Uterus (tissue), 4 donors: ENCODE data around the gene CECR2. TPM values are rescaled to one million over a fixed set of nuclear protein-coding genes. Genes with fewer than 3 reads are reported as not detected.
A peak's percentile ranks its signal among the peaks of the same experiment; 100 is the strongest.
"Not testable (repeated sequence)": the region's sequence is repeated elsewhere in the genome, so short reads cannot be mapped to it uniquely, and the experiment has no call there.

Experiments
- DNase-seq, 2 donors: peaks; one replicate each; pipeline ENCODE4 v3.0.0-alpha.2; 2019 to 2020
- H3K27ac ChIP-seq, 2 donors: fragments of 200-600 bp; sonication (generic); 1 replicate in 1 of 2; 2 replicates in 1 of 2; pipeline ENCODE4 v1.5.1; 2016 to 2018
- H3K27me3 ChIP-seq, 2 donors: fragments of 200-600 bp; sonication (generic); one replicate each; pipeline ENCODE4 v1.5.1; 2018 to 2019; ENCODE audit warnings: control low read depth in 1 of 2
- H3K36me3 ChIP-seq, 2 donors: fragments of 200-600 bp; sonication (generic); one replicate each; pipeline ENCODE4 v1.5.1; 2019; ENCODE audit warnings: control low read depth in 1 of 2
- H3K4me1 ChIP-seq, 2 donors: fragments of 200-600 bp; sonication (generic); one replicate each; pipeline ENCODE4 v1.5.1; 2018 to 2019; ENCODE audit warnings: control low read depth in 1 of 2
- H3K4me3 ChIP-seq, 2 donors: fragments of 200-600 bp; sonication (generic); 1 replicate in 1 of 2; 2 replicates in 1 of 2; pipeline ENCODE4 v1.5.1; 2018 to 2019; ENCODE audit warnings: mild to moderate bottlenecking in 1 of 2
- H3K9me3 ChIP-seq, 2 donors: fragments of 200-600 bp; sonication (generic); one replicate each; pipeline ENCODE4 v1.5.1; 2019; ENCODE audit warnings: control low read depth in 1 of 2
- POLR2A ChIP-seq, 2 donors: fragments of 450-650 bp; IDR thresholded peaks; one replicate each; pipeline ENCODE4 v1.6.1; 2016; ENCODE audit warnings: antibody characterized with exemption in 2 of 2, mild to moderate bottlenecking in 1 of 2, moderate library complexity in 1 of 2
- intact Hi-C: fragments of 100-400 bp; cut with DNase I; formaldehyde crosslinking; loops from one replicate; pipeline ENCODE4 v1.15.1; 2023; ENCODE audit warnings: low total_unique reads
- total RNA-seq, 4 donors: library from RNA; depleted of rRNA in 3 of 4; stranded (reverse); fragments of >200 nt in 3 of 4; gene quantifications; one replicate each; pipeline versions ENCODE4 v1.1.0 to v1.2.4, GENCODE V29; 2014 to 2023
- TF ChIP-seq, protein P1 (sequence below), 4 experiments: fragments of 200-600 bp in 2 of 4; fragments of 450-650 bp in 2 of 4; sonication (generic) in 2 of 4; IDR thresholded peaks; one replicate each; pipeline ENCODE4 v1.5.1; 2016 to 2019; ENCODE audit warnings: antibody characterized with exemption in 4 of 4, mild to moderate bottlenecking in 2 of 4, moderate library complexity in 1 of 4
- donor health status: DM: yes; HTN: yes; CAD: no.

CECR2 gene
- total RNA-seq, 4 donors from 2014 or later: under 0.01 to 6.3 (median 3.8) TPM

DNA sequence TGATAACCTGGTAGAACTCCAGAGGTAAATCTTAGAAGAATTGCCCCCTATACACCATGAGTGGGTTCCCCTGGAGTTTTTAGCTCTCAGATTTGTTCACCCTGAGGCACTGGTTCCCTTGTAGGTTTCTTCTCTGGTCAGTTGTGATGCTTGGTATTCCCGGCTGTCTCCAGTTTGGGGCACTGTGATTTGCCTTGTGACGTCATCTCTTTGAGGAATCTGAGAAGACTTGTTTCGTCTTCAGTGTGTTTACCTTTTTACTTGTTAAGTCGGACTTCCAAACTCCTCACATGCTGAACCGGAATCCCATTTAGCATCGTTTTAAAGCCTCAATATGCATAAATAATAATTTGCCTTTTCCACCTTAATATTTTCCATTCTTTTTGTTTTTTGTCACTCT is 54.4 kb downstream of the CECR2 start:
- Histone ChIP-seq H3K4me3 (no peak overlapping the region), H3K9me3 (no peaks in the 10 kb centered on the region), H3K4me1 (no peaks in the 10 kb centered on the region), H3K27ac (no peak overlapping the region), H3K36me3 (no peaks in the 10 kb centered on the region), H3K27me3 (no peaks in the 10 kb centered on the region)
- TF ChIP-seq POLR2A (IDR thresholded peaks at IDR 0.05): no peak
- TF ChIP-seq, protein P1, sequence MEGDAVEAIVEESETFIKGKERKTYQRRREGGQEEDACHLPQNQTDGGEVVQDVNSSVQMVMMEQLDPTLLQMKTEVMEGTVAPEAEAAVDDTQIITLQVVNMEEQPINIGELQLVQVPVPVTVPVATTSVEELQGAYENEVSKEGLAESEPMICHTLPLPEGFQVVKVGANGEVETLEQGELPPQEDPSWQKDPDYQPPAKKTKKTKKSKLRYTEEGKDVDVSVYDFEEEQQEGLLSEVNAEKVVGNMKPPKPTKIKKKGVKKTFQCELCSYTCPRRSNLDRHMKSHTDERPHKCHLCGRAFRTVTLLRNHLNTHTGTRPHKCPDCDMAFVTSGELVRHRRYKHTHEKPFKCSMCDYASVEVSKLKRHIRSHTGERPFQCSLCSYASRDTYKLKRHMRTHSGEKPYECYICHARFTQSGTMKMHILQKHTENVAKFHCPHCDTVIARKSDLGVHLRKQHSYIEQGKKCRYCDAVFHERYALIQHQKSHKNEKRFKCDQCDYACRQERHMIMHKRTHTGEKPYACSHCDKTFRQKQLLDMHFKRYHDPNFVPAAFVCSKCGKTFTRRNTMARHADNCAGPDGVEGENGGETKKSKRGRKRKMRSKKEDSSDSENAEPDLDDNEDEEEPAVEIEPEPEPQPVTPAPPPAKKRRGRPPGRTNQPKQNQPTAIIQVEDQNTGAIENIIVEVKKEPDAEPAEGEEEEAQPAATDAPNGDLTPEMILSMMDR (IDR thresholded peaks at IDR 0.05): no peak
- intact Hi-C loops: no loop called here
- DNase-seq: no peak

DNA sequence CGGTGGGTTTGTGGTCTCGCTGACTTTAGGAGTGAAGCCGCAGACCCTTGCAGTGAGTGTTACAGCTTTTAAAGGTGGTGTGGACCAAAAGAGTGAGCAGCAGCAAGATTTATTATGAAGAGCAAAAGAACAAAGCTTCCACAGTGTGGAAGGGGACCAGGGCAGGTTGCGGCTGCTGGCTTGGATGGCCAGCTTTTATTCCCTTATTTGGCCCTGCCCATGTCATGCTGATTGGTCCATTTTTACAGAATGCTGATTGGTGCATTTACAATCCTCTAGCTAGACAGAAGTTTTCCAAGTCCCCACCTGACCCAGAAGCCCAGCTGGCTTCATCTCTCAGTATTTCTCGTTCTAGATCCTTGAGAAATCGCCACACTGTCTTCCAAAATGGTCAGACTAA is 58.3 kb downstream of the CECR2 start:
- DNase-seq, intact Hi-C loops, H3K4me1 ChIP-seq, H3K9me3 ChIP-seq, H3K27me3 ChIP-seq, H3K36me3 ChIP-seq, H3K27ac ChIP-seq, H3K4me3 ChIP-seq: not testable (repeated sequence)

DNA sequence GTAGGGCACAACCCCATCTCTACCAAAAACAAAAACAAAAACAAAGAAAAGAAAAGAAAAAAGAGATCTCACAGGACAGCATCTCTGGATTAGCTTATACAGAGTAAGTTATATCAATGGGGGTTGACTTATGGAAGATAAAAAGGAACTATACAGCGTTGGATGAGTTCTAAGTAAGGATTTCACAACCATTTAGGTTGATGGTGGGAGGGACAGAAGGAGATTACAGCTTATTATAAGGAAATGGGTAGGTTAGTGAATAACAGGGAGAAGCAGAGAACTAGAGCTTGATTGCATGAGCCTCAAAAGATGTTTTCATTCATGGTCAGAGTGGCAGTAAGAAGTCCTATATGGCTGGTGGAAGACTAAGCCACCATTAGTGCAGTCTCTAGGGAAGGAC is 60.3 kb downstream of the CECR2 start:
- intact Hi-C loops: no loop called here
- peak overlapping the region in 1 of 2 donors; percentile 47 for H3K27ac ChIP-seq

DNA sequence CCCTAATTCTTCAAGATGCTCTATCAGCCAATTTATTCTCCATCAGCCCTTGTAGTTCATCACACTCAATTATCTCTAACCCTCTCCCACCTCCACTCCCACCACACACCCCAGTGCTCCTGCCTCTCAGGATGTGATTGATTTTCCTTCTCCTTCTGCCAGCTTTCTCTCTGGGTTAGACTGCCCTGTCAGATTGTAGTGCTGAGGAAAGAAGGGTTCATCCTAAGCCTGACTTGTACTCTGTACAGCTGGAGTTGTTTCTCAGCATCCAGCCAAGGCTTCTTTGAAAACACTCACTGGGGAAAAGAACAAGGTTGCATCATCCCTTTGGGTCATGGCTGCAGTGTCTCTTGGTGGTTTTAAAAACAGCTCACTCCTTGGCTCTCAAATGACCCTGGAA is 61.2 kb downstream of the CECR2 start:
- intact Hi-C loops: no loop called here
- H3K4me3 ChIP-seq: no peak overlapping the region
- peak overlapping the region; percentile 27 to 47 for H3K27ac ChIP-seq
- H3K36me3 ChIP-seq: no peaks in the 10 kb centered on the region
- TF ChIP-seq, protein P1 (IDR thresholded peaks at IDR 0.05): no peak
- no peak for TF ChIP-seq POLR2A (IDR thresholded peaks at IDR 0.05)
- peak; percentile 22 to 57 for DNase-seq
- H3K9me3 ChIP-seq: no peaks in the 10 kb centered on the region
- H3K27me3 ChIP-seq: no peaks in the 10 kb centered on the region
- no peaks in the 10 kb centered on the region for H3K4me1 ChIP-seq

More for the DNA sequence above, 60.3 kb downstream of the CECR2 start:
- no peak for TF ChIP-seq POLR2A (IDR thresholded peaks at IDR 0.05)
- TF ChIP-seq, protein P1 (IDR thresholded peaks at IDR 0.05): no peak
- DNase-seq: no peak
- Histone ChIP-seq H3K27me3 (no peaks in the 10 kb centered on the region), H3K36me3 (no peaks in the 10 kb centered on the region), H3K4me3 (no peak overlapping the region), H3K9me3 (no peaks in the 10 kb centered on the region), H3K4me1 (no peaks in the 10 kb centered on the region)

DNA sequence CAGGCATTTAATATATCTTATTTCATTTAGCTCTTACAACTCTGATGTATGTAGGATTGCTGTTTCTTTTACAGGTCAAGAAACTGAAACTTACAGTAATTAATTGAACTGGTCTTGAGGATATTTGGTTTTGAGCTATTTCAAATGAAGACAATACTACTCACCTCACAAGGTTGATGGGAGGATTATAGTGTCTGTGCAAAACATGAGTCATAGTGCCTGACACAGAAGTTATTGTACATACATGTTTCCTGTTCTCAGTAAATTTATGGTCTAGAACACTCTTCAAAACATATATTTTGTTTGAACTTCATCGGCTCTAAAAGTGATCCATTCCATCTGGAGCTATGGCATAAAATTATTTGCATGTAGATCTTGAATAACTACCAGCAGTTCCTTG is 61.9 kb downstream of the CECR2 start:
- intact Hi-C loops: no loop called here
- Histone ChIP-seq H3K36me3 (no peaks in the 10 kb centered on the region), H3K4me1 (no peaks in the 10 kb centered on the region), H3K27me3 (no peaks in the 10 kb centered on the region), H3K4me3 (no peak overlapping the region), H3K27ac (no peak overlapping the region), H3K9me3 (no peaks in the 10 kb centered on the region)
- no peak for DNase-seq
- no peak for TF ChIP-seq POLR2A (IDR thresholded peaks at IDR 0.05)
- TF ChIP-seq, protein P1 (IDR thresholded peaks at IDR 0.05): no peak

DNA sequence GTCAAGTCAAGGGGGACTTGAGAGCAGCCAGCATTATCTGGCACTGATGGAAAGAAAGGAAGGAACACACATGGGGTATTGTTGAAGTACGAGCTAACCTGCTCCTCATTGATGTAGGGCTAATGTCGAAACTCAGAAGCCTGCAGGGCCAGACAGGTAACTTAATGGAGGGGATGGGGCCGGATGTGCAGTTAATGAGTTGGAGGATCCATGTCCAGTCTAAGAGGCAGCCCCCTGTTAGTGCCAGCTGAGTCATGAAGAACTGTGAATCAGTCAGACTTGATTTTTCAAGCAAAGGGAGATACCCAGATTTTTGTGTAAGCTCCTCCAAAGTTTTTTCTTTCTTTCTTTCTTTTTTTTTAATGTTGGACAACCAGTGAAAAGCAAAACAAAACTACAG is 65.6 kb downstream of the CECR2 start:
- intact Hi-C loops: no loop called here

More for the DNA sequence above, 65.6 kb downstream of the CECR2 start:
- no peak overlapping the region for H3K27ac ChIP-seq
- no peaks in the 10 kb centered on the region for H3K36me3 ChIP-seq
- no peaks in the 10 kb centered on the region for H3K4me1 ChIP-seq
- no peaks in the 10 kb centered on the region for H3K27me3 ChIP-seq
- no peaks in the 10 kb centered on the region for H3K9me3 ChIP-seq
- no peak for DNase-seq
- TF ChIP-seq POLR2A (IDR thresholded peaks at IDR 0.05): no peak
- TF ChIP-seq, protein P1 (IDR thresholded peaks at IDR 0.05): no peak
- no peak overlapping the region for H3K4me3 ChIP-seq
